Embryonic facial prominence (tissue), 1 donor: Measurements from ENCODE around the gene B4GALT1.

ENCODE experiments used
- DNase-seq: peaks from one replicate; pipeline ENCODE4 v3.0.0-alpha.2; 2016; ENCODE audit errors: extremely low spot score

The B4GALT1 gene, protein sequence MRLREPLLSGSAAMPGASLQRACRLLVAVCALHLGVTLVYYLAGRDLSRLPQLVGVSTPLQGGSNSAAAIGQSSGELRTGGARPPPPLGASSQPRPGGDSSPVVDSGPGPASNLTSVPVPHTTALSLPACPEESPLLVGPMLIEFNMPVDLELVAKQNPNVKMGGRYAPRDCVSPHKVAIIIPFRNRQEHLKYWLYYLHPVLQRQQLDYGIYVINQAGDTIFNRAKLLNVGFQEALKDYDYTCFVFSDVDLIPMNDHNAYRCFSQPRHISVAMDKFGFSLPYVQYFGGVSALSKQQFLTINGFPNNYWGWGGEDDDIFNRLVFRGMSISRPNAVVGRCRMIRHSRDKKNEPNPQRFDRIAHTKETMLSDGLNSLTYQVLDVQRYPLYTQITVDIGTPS

DNA sequence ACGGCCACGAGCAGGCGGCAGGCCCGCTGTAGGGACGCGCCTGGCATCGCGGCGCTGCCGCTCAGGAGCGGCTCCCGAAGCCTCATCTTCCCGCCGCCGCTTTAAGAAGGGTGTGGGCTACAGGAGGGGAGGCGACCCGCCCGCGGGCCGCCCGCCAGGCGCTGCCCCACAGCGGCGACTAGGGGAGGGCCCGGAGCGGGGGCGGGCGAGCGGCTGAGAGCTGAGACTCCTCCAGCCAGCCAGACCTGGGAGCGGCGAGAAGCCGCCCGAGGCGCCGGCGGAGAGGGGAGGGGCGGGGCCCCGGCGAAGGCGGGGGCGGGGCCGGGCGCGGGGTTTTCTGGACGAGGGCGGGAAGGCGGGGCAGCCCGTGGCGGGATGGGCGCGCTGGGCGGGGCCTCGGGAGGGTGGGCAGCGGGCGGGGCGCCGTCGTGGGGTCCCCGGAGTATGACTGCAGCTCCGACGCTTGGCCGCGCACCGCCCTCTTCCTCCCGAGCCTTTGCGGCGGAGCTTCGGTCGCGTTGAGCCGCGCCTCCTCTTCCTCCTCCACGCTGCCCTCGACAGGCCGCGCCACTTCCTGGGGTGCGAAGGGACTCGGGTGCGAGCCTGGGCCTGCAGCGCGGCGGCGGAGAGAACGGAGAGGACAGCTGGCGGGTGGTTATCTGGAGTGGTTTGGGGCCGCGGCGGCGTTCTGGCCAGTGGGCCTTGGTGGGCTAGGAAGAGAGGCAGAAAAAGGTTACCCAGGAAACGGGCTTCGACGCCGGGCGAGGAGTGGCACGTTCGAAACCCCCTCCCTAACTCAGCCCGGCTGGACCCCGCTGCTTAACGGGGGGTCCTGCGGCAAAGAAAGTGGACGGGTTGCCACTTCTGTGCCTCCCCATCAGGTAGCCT is at the start of gene B4GALT1:
Gene B4GALT1, minus strand, starts transcription at position 253 of the 888 bp plus-strand sequence. Its CDS starts 167 bp downstream, at position 86.
- peak; percentile 74 for DNase-seq

- no peak for DNase-seq
Measured at GRCh38 chr9:33211695-33212393, 44.7 kb upstream of the B4GALT1 start.

GRCh38 chr9:33210006-33210715 is 43.0 kb upstream of the B4GALT1 start:
- DNase-seq, result no peak

GRCh38 chr9:33209394-33209793 is 42.3 kb upstream of the B4GALT1 start:
- DNase-seq, result no peak

GRCh38 chr9:33202552-33203201 is 35.5 kb upstream of the B4GALT1 start:
- DNase-seq, result no peak

DNA sequence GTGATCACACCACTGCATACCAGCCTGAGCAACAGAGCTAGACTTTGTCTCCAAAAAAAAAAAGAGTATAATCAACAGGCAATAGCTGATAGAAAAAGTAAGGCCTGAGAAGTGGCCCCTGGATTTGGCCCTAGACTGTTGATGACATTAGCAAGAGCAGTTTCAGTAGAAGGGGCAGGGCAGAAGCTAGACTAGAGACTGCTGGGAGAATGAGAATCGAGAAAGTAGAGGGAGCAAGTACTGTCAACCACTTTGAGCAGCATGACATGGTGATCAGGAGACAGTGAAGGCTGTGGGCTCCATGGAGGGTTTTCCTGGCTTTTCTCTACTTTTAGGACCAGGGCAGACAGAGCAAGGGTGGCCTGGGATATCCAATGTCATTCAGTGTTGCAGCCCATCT is 34.9 kb upstream of the B4GALT1 start:
- no peak for DNase-seq

GRCh38 chr9:33198165-33198564 is 31.0 kb upstream of the B4GALT1 start:
- no peak for DNase-seq

DNA sequence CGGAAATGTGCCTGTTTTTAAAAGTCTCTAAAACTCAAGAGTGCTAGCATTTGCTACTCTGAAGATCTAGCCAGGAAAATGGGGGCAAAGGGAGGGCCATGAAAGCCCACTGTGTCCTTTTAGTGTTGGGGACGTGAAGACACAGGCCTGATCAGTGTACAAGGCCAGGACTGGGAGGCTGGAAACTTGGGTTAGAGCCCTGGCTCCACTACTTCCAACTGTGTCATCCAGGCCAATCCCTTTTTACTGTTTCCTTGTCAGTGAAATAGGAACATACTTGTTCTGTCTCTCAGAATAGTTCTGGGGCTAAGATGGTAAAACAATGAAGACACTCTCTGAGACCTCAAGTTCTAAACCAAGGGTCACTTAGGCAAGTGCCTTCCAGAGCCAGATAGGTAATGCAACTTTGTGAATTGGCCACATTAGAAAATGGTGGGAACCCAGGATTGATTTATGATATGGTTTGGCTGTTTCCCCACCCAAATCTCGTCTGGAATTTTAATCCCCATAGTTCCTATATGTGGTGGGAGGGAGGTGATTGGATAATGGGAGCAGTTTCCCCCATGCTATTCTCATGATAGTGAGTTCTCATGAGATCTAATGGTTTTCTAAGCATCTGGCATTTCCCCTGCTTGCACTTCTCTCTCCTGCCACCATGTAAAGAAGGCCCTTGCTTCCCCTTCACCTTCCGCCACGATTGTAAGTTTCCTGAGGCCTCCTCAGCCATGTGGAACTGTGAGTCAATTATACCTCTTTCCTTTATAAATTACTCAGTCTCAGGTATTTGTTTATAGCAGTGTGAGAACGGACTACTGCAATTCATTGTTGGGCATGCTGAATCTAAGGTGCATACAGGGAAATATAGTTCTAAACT is 30.4 kb upstream of the B4GALT1 start:
- DNase-seq, result no peak

GRCh38 chr9:33196736-33197135 is 29.6 kb upstream of the B4GALT1 start:
- no peak for DNase-seq

DNA sequence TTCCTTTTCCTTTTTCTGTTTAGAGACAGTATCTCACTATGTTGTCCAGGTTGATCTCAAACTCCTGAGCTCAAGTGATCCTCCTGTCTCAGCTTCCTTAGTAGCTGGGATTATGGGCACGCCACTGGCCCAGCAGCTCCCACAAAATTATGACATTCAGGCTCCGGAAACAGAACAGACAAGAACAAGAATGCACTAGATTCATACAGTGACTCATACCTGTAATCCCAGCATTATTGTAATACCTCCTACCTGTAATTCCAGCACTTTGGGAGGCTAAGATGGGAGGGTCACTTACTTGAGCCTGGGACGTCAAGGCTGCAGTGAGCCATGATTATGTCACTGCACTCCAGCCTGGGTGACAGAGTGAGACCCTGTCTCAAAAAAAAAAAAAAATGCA is 26.7 kb upstream of the B4GALT1 start:
- no peak for DNase-seq

- DNase-seq, result no peak
Measured at GRCh38 chr9:33192493-33193255, 25.5 kb upstream of the B4GALT1 start.

DNA sequence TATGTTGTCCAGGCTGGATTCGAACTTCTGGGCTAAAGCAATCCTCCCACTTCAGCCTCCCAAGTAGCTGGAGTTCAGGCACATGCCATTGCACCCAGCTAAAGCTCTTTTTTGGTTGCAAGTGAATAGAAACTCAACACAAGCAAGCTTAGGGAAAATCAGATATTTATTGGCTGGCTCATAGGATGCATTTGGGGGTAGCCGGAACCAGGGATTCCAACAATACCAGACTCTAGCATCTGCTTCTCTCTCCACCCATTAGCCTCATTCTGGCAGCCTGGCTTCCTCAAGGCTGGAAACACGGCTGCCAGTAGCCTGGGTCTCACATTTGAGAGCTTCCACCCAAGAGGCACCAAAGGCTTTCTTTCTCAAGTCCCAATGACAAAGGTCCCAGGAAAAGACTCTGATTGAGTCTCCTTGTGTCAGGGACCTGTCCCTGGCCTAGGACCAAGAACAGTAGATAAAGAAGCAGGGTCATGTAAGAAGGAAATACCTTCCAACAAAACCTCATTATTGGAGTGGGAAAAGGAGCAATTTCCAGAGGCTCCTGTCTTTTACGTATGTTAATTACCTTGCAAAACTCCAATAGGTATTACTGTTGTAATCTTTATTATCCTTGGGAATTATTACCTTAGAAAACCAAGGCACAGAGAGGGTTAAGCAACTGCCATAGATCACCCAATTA is 23.0 kb upstream of the B4GALT1 start:
- DNase-seq, result no peak

GRCh38 chr9:33189331-33189791 is 22.2 kb upstream of the B4GALT1 start:
- DNase-seq, result no peak

DNA sequence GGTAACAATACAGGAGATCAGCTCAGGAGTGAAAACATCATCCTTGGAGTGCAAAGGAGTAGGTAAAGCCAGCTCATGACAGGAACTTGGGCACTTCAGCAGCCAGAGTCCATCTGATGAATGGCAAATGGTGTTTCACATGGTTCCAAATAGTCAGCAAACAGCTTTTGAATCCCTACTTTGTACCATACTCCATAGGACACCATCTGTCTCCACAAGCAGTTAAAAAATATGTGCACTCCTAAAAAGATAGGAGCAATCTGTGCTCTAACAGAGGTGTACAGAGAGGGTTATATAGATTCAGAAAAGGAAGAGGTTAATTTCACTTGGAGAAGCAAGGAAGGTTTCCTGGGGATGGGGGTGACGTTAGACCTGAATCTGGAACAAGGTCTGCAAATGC is 21.6 kb upstream of the B4GALT1 start:
- DNase-seq, result no peak

GRCh38 chr9:33187519-33188218 is 20.5 kb upstream of the B4GALT1 start:
- peak; percentile 54 for DNase-seq

DNA sequence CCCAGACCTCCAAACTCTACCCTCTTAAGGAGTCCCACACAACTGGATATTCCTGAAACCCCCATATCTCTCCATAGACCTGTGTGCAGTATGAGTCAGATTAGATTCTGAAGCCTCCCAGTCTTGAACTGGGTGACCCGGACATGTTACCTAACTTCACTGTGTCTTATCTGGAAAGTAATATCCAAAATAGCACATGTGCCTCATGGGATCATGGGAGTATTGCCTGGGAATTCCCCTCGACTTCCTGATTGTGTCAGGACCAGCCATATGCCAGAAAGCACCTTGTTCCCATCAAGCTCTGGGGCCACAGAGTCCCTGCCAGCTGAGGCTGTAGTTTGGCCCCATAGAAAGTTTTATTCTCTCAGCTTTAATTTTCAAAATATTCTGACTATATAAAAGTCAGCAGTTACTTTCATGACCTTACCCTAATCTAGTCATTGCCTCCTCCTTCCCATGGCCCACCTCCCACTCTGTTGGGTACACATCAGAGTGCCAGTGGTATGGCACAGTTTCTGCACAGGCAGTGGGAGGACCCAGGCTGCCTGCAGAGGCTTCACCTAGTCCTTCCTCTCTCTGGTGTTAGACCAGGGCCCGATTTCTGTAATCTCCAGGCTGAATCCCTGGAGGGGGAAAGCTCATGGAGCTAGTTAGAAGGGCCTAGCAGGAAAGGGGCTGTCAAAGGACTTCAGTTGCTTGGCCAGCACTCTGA is 19.5 kb upstream of the B4GALT1 start:
- no peak for DNase-seq

- DNase-seq, result no peak
Measured at GRCh38 chr9:33185858-33186257, 18.7 kb upstream of the B4GALT1 start.
